Urinary bladder (tissue), 4 donors: ENCODE data around the gene SNTG2. TPM values are rescaled to one million over a fixed set of nuclear protein-coding genes. Genes with fewer than 3 reads are reported as not detected.

Experiments used
- DNase-seq: peaks from one replicate; pipeline ENCODE4 v3.0.0-alpha.2; 2015; ENCODE audit errors: extremely low spot score
- H3K27ac ChIP-seq: one replicate; pipeline ENCODE4 v1.5.1; 2013; ENCODE audit warnings: low read depth, mild to moderate bottlenecking, moderate library complexity
- H3K36me3 ChIP-seq: one replicate; pipeline ENCODE4 v1.6.1; 2013; ENCODE audit warnings: mild to moderate bottlenecking, moderate library complexity; ENCODE audit not compliant: insufficient read depth
- H3K4me1 ChIP-seq: one replicate; pipeline ENCODE4 v1.6.1; 2013; ENCODE audit warnings: mild to moderate bottlenecking, moderate library complexity; ENCODE audit not compliant: insufficient read depth
- H3K4me3 ChIP-seq: one replicate; pipeline ENCODE4 v1.5.1; 2013; ENCODE audit warnings: low read depth, low read length
- WGBS: extraction: QIAGEN DNeasy Blood & Tissue Kit; methylation state at CpG from one replicate; pipeline ENCODE4 v1.1.7; 2013; 5-methylcytosine and 5-hydroxymethylcytosine counted together
- polyA plus RNA-seq: library from polyadenylated mRNA; stranded (reverse); fragments of 200-250 nt; gene quantifications from one replicate; pipeline ENCODE4 v1.2.3, GENCODE V29; 2013
- total RNA-seq: library from RNA; depleted of rRNA; stranded (reverse); fragments of >200 nt; gene quantifications from one replicate; pipeline ENCODE4 v1.2.3, GENCODE V29; 2014
- donor health status: healthy with polysubstance abuse.
- donor health status: healthy.

The SNTG2 gene
- total and polyA plus RNA-seq, 2 donors, result 0.69 to 1.6 TPM

- no peak overlapping the region for H3K27ac ChIP-seq
These were observed 205.9 kb downstream of the SNTG2 start for GRCh38 chr2:1156531-1156930.

GRCh38 chr2:1157107-1157506 lies 206.5 kb downstream of the SNTG2 start:
- Histone ChIP-seq H3K4me1 (no peaks in the 10 kb centered on the region), H3K36me3 (no peaks in the 10 kb centered on the region), H3K4me3 (no peak overlapping the region), H3K27ac (no peak overlapping the region)
- 84% methylated on average over 15 of the region's 15 CpGs for WGBS
- DNase-seq, result no peak

More at GRCh38 chr2:1156531-1156930, 205.9 kb downstream of the SNTG2 start:
- Histone ChIP-seq H3K4me1 (no peaks in the 10 kb centered on the region), H3K4me3 (no peak overlapping the region), H3K36me3 (no peaks in the 10 kb centered on the region)
- WGBS, result 64% methylated on average over 14 of the region's 14 CpGs
- DNase-seq, result no peak

- no peak overlapping the region for H3K27ac ChIP-seq
- H3K4me1 ChIP-seq, result no peaks in the 10 kb centered on the region
- DNase-seq, result no peak
- WGBS, result 74% methylated on average over 9 of the region's 9 CpGs
- H3K4me3 ChIP-seq, result no peak overlapping the region
- H3K36me3 ChIP-seq, result no peaks in the 10 kb centered on the region
These were observed 208.4 kb downstream of the SNTG2 start for GRCh38 chr2:1159013-1159412.

GRCh38 chr2:1162246-1162645 lies 211.6 kb downstream of the SNTG2 start:
- Histone ChIP-seq H3K36me3 (no peaks in the 10 kb centered on the region), H3K4me1 (no peaks in the 10 kb centered on the region), H3K27ac (no peak overlapping the region), H3K4me3 (no peak overlapping the region)
- DNase-seq, result no peak
- 94% methylated on average over 8 of the region's 8 CpGs for WGBS

GRCh38 chr2:1162768-1163584 lies 212.3 kb downstream of the SNTG2 start:
- Histone ChIP-seq H3K4me1 (no peaks in the 10 kb centered on the region), H3K4me3 (no peak overlapping the region), H3K27ac (no peak overlapping the region), H3K36me3 (no peaks in the 10 kb centered on the region)
- WGBS, result 71% methylated on average over 12 of the region's 12 CpGs
- no peak for DNase-seq

- H3K36me3 ChIP-seq, result no peaks in the 10 kb centered on the region
- no peak overlapping the region for H3K27ac ChIP-seq
- no peaks in the 10 kb centered on the region for H3K4me1 ChIP-seq
- H3K4me3 ChIP-seq, result no peak overlapping the region
- WGBS, result 94% methylated on average over 14 of the region's 14 CpGs
- no peak for DNase-seq
These were observed 216.3 kb downstream of the SNTG2 start for GRCh38 chr2:1166976-1167375.

- no peaks in the 10 kb centered on the region for H3K4me1 ChIP-seq
- DNase-seq, result no peak
- 76% methylated on average over 10 of the region's 10 CpGs for WGBS
- H3K36me3 ChIP-seq, result no peaks in the 10 kb centered on the region
- H3K4me3 ChIP-seq, result no peak overlapping the region
- H3K27ac ChIP-seq, result no peak overlapping the region
These were observed 218.2 kb downstream of the SNTG2 start for GRCh38 chr2:1168846-1169245.

GRCh38 chr2:1169291-1169949 lies 218.8 kb downstream of the SNTG2 start:
- H3K27ac ChIP-seq, result no peak overlapping the region
- H3K36me3 ChIP-seq, result no peaks in the 10 kb centered on the region
- no peak overlapping the region for H3K4me3 ChIP-seq
- WGBS, result 61% methylated on average over 13 of the region's 13 CpGs
- no peak for DNase-seq
- no peaks in the 10 kb centered on the region for H3K4me1 ChIP-seq

- WGBS, result 59% methylated on average over 15 of the region's 15 CpGs
- no peak overlapping the region for H3K27ac ChIP-seq
- no peak overlapping the region for H3K4me3 ChIP-seq
- no peak for DNase-seq
- H3K36me3 ChIP-seq, result no peaks in the 10 kb centered on the region
- H3K4me1 ChIP-seq, result no peaks in the 10 kb centered on the region
These were observed 219.6 kb downstream of the SNTG2 start for GRCh38 chr2:1170241-1170640.

- Histone ChIP-seq H3K36me3 (no peaks in the 10 kb centered on the region), H3K4me3 (no peak overlapping the region), H3K4me1 (no peaks in the 10 kb centered on the region), H3K27ac (no peak overlapping the region)
- DNase-seq, result no peak
- WGBS, result 73% methylated on average over 5 of the region's 5 CpGs
These were observed 220.1 kb downstream of the SNTG2 start for GRCh38 chr2:1170711-1171110.

- Histone ChIP-seq H3K27ac (no peak overlapping the region), H3K4me1 (no peaks in the 10 kb centered on the region), H3K4me3 (no peak overlapping the region), H3K36me3 (no peaks in the 10 kb centered on the region)
- DNase-seq, result no peak
- 87% methylated on average over 5 of the region's 5 CpGs for WGBS
These were observed 222.9 kb downstream of the SNTG2 start for GRCh38 chr2:1173528-1173927.

- WGBS, result 89% methylated on average over 3 of the region's 3 CpGs
- no peaks in the 10 kb centered on the region for H3K4me1 ChIP-seq
- no peak for DNase-seq
- no peak overlapping the region for H3K27ac ChIP-seq
- no peaks in the 10 kb centered on the region for H3K36me3 ChIP-seq
- no peak overlapping the region for H3K4me3 ChIP-seq
These were observed 231.2 kb downstream of the SNTG2 start for GRCh38 chr2:1181893-1182292.

GRCh38 chr2:1183300-1183699 lies 232.7 kb downstream of the SNTG2 start:
- H3K4me3 ChIP-seq, result no peak overlapping the region
- no peaks in the 10 kb centered on the region for H3K4me1 ChIP-seq
- H3K27ac ChIP-seq, result no peak overlapping the region
- WGBS, result 86% methylated on average over 3 of the region's 3 CpGs
- no peaks in the 10 kb centered on the region for H3K36me3 ChIP-seq
- no peak for DNase-seq

- no peak overlapping the region for H3K4me3 ChIP-seq
- no peak for DNase-seq
- no peaks in the 10 kb centered on the region for H3K36me3 ChIP-seq
- WGBS, result 54% methylated on average over 2 of the region's 2 CpGs
- no peaks in the 10 kb centered on the region for H3K4me1 ChIP-seq
- H3K27ac ChIP-seq, result no peak overlapping the region
These were observed 235.8 kb downstream of the SNTG2 start for GRCh38 chr2:1186421-1186820.
